OCI-LY3 (cell line): ENCODE results near the gene COA7.

Source experiments
- EZH2phosphoT487 ChIP-seq: fragments of 200-600 bp; shearing (Covaris generic); IDR thresholded peaks from 2 replicates; pipeline ENCODE4 v1.6.1; 2018; ENCODE audit warnings: antibody characterized with exemption, mixed run types, low read depth
- TF ChIP-seq, protein P1 (sequence below): fragments of 200-600, 300-600 bp; sonication (generic); IDR thresholded peaks from 2 replicates; pipeline ENCODE4 v1.5.1; 2014; ENCODE audit warnings: antibody characterized with exemption, low read length, low read depth

DNA sequence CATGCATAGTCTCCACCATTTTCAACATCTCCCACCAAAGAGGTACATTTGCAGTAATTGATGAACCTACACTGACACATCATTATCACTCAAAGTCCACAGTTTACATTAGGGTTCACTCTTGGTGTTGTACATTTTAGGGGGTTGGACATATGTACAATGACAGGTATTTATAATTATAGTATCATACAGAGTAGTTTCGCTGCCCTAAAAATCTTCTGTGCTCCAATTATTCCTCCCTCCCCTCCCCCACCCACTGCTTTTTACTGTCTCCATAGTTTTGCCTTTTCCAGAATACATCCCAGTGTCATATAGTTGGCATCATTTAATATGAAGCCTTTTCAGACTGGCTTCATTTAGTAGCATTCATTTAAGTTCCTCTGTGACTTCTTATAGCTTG, 13.6 kb downstream of the COA7 start:
- TF ChIP-seq, protein P1, sequence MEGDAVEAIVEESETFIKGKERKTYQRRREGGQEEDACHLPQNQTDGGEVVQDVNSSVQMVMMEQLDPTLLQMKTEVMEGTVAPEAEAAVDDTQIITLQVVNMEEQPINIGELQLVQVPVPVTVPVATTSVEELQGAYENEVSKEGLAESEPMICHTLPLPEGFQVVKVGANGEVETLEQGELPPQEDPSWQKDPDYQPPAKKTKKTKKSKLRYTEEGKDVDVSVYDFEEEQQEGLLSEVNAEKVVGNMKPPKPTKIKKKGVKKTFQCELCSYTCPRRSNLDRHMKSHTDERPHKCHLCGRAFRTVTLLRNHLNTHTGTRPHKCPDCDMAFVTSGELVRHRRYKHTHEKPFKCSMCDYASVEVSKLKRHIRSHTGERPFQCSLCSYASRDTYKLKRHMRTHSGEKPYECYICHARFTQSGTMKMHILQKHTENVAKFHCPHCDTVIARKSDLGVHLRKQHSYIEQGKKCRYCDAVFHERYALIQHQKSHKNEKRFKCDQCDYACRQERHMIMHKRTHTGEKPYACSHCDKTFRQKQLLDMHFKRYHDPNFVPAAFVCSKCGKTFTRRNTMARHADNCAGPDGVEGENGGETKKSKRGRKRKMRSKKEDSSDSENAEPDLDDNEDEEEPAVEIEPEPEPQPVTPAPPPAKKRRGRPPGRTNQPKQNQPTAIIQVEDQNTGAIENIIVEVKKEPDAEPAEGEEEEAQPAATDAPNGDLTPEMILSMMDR: no peak
- no peak for TF ChIP-seq EZH2phosphoT487
